Endothelial cell of hepatic sinusoid (primary cell): ENCODE data around the gene SLC15A3.

Experiments used
- in situ Hi-C: cut with HindIII; loops from 2 replicates; pipeline ENCODE4 v1.10.0; 2017; ENCODE audit warnings: low sequenced_read_pairs

The SLC15A3 gene

DNA sequence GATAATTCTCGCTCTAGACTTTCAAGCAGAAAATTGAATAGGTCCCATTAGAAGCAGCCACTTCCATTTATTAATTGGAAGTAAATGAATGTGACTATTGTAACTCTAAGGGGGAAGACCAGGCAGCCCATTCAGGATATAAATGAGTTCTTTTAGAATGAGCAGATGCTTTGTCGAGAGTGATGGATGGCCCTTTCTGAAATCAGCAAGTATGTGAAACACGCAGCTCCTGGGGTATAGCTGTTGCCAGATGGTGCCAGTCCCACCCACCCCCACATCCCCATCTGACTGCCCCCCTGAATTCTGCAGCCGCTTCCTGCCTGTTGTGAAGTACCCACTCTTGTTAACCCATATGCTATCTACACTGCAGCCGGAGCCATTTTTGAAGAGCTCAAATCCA is 3.7 kb downstream of the SLC15A3 start:
- in situ Hi-C loops: no loop called here

GRCh38 chr11:60947700-60948099 is 4.3 kb downstream of the SLC15A3 start:
- in situ Hi-C loops: no loop called here

DNA sequence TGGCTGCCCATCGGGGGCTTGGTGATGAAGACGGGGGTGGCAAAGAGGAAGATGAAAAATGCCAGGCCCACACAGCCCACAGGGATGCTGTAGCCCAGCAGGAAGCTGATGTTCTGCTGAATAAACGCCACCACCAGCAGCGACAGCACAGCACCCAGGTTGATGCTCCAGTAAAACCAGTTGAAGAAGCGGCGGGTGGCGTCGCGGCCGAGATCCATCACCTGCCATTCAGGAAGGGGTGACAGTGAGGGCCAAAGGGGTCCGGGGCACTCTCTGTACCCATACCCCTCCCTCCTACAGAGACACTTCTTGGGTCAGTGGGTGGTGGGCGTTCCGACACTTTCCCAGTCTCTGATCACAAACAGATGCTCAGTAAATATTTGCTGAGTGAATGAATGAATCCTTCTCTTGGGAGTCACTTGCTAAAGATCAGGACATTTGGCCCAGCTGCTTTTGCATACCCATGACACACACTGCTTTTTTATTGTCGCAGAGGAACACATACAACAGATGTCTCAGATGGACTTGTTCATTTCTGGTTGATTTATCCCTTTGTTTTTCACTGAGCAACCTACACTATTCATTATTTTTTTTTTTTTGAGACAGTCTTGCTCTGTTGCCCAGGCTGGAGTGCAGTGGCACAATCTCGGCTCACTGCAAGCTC is 5.2 kb downstream of the SLC15A3 start:
- in situ Hi-C loops: no loop called here

- in situ Hi-C loops: no loop called here
Measured at GRCh38 chr11:60945295-60945667, 6.7 kb downstream of the SLC15A3 start.

- in situ Hi-C loops: no loop called here
Measured at GRCh38 chr11:60944490-60945294, 7.3 kb downstream of the SLC15A3 start.

DNA sequence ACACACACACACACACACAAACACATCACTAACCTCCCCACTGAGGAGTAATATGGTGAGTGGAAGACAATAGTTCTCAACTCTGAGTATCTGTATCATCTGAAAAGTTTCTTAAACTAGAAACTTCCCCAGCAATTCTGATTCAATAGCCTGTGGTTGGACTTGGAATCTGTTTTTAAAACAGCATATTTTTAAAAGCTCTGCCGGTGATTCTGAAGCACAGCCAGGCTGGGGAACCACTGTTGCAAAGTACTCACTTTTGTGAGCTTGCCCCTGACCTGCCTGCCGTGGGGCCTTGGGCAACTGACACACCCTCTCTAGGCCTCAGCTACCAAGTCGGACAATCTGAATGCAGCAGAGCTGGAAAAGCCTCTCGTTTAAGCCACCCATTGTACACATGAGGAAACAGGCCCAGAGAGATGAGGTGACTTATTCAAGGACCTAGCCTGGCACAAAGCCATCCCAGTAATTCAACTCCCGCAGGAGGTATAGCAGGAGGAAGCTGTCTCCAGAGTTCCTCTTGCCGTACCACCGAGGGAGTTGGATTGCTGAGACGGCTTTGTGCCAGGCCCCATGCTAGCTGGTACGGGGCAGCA is 8.9 kb downstream of the SLC15A3 start:
- in situ Hi-C loops: no loop called here

DNA sequence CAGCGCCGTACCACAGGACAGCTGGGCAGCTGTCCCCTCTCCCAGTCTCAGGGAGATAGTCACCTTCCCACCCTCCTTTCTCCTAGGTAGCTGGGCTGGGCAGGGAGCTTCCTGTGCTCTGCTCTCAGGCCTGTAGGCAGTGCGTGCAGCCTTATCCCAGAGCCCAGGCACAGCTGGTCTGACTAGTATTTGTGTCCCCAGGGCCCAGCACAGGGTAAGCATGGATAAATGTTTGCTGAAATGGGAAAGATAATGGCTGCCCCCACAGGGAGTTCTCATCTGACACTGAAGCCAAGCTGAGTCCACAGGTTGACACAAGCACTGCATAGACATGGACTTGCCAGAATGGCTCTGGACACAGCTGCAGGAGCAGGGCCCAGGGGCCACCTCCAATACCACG is 9.8 kb downstream of the SLC15A3 start:
- in situ Hi-C loops: no loop called here

GRCh38 chr11:60941371-60942119 is 10.4 kb downstream of the SLC15A3 start:
- in situ Hi-C loops: no loop called here

DNA sequence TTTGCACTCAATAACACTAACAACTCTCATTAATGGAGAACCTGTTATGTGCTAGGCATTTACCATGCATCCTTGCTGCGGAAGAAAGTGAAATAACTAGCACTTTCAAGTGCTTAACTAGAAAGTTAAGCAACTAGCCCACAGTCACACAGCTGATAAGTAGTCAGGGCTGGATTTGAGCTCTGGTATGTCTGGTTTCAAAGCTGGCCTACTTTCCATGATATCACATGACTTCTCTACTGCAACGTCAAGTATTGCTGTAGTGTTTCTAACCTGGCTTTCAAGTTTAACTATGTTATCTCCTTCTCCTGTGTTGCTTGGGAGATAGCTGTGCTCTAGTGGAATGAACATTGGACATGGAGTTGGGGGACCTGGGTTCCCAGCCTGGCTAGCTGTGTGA is 12.1 kb downstream of the SLC15A3 start:
- in situ Hi-C loops: no loop called here

DNA sequence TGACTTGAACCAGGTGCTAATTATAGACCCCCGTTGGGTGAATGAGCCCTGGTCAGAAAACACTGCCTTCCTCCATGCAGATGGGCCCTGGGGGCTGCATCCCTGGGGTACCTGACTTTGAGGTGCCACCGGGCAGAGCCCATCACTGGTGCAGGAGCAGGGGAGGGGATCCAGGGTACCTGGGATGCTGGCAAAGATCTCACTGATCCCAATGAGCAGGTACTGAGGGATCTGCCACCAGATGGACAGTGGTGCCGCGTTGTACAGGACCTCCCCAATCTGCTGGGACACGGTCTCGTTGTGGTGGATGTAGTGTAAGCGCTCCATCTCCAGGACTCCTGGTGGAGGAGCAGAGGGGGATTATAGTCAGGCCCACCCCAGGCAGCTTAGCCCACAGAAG is 12.7 kb downstream of the SLC15A3 start:
- in situ Hi-C loops: no loop called here

- in situ Hi-C loops: no loop called here
Measured at GRCh38 chr11:60938500-60938899, 13.5 kb downstream of the SLC15A3 start.

DNA sequence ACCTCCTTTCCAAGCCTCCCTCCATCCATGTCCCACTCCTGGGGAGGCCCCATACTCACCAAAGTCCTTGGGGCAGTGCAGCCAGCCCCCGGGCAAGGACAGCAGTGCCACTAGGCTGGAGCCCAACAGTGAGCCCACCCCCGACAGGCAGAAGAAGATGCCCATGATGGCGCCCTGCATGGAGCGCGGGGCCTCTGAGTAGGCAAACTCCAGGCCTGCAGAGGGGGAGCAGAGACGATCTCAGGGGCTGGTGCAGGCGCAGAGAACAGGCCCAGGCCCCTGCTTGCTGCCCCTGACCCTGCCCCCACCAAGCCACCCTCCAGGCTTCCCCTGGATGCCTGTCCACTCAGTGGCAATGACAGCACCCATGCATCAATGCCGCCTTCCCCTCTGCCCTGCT is 14.2 kb downstream of the SLC15A3 start:
- in situ Hi-C loops: no loop called here

GRCh38 chr11:60937144-60937527 is 14.8 kb downstream of the SLC15A3 start:
- in situ Hi-C loops: no loop called here

DNA sequence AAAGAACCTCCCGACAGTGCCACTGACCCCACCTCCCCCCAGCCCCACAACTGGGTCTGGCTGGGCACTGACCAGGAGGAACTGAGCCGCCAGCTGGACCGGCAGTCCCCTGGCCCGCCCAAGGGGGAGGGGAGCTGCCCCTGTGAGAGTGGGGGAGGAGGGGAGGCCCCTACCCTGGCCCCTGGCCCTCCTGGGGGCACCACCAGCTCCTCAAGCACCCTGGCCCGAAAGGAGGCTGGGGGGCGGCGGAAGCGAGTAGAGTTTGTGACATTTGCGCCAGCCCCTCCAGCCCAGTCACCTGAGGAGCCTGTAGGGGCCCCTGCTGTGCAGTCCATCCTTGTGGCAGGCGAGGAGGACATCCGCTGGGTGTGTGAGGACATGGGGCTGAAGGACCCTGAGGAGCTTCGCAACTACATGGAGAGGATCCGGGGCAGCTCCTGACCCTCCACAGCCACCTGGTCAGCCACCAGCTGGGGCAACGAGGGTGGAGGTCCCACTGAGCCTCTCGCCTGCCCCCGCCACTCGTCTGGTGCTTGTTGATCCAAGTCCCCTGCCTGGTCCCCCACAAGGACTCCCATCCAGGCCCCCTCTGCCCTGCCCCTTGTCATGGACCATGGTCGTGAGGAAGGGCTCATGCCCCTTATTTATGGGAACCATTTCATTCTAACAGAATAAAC is 15.4 kb downstream of the SLC15A3 start:
- in situ Hi-C loops: no loop called here

DNA sequence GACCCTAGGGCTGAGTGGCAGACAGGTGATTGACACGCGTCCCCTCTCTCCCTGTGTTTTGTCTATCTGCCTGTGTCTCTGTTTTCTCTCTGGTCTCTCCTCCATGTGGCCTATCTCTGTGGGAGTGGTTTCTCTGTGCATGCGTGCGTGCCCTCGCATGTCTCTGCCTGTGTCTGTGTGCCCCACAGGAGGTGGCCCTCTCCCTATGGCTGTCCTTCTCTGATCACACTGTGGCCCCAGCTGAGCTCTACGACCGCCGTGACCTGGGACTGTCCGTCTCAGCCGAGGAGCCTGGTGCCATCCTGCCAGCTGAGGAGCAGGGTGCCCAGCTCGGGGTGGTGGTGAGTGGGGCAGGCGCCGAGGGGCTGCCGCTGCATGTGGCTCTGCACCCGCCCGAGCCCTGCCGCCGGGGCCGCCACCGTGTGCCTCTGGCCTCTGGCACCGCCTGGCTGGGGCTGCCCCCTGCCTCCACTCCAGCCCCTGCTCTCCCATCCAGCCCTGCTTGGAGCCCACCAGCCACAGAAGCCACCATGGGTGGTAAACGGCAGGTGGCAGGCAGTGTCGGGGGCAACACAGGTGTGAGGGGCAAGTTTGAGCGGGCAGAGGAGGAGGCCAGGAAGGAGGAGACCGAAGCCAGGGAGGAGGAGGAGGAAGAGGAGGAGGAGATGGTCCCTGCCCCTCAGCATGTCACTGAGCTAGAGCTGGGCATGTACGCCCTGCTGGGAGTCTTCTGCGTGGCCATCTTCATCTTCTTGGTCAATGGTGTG is 16.1 kb downstream of the SLC15A3 start:
- in situ Hi-C loops: no loop called here

DNA sequence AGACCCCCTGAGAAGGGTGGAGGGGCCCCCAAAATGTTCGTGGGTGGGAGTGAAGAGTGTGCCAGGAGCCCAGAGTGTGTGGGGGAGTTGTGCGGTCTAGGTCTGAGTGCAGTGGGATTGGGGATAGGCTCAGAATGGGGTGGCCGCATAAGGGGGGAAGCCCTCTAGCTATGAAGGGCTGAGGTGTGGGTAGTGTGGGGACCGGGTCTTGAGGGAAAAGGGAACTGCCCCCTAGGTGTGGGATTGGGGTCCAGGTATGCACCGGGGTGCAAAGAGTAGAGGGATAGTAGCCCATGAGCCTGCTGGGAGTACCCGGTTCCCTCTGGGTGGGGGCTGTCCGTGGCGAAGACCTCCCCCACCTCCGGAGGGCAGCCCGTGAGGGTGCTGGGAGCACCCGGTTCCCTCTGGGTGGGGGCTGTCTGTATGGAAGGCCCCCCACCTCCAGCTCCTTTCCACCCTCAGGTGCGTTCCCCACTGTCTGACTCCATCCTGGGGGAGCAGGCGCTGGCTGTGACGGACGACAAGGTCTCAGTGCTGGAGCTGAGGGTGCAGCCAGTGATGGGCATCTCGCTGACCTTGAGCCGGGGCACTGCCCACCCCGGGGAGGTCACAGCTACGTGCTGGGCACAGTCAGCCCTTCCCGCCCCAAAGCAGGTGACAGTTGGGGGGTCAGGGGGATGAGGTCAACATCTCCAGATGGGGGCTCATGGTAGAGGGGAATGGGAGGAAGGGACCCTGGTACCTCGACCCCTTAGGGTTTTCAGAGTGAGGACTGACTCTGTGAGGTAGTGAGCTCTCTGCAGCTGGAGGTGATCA is 17.0 kb downstream of the SLC15A3 start:
- in situ Hi-C loops: loop anchor here (5.0 kb wide), 1 partner anchor 92 kb away; no protein-coding TSS in a partner anchor

- in situ Hi-C loops: loop anchor here (5.0 kb wide), 1 partner anchor 93 kb away; no protein-coding TSS in a partner anchor
Measured at GRCh38 chr11:60934124-60934789, 17.7 kb downstream of the SLC15A3 start.

- in situ Hi-C loops: loop anchor here (5.0 kb wide), 1 partner anchor 94 kb away; no protein-coding TSS in a partner anchor
Measured at GRCh38 chr11:60933416-60934123, 18.4 kb downstream of the SLC15A3 start.
